Lower leg skin (tissue), 4 donors: ENCODE data around the gene VAV2. TPM values are rescaled to one million over a fixed set of nuclear protein-coding genes. Genes with fewer than 3 reads are reported as not detected.

ENCODE experiments used
- DNase-seq, 2 donors: peaks; one replicate each; pipeline ENCODE4 v3.0.0-alpha.2; 2019; ENCODE audit warnings: low spot score in 2 of 2
- H3K4me3 ChIP-seq: fragments of 200-600 bp; sonication (generic); 2 replicates; pipeline ENCODE4 v1.5.1; 2017; ENCODE audit warnings: mild to moderate bottlenecking, low read depth; ENCODE audit not compliant: poor library complexity, severe bottlenecking
- POLR2A ChIP-seq, 2 donors: fragments of 450-650 bp; IDR thresholded peaks; one replicate each; pipeline ENCODE4 v1.6.1; 2016 to 2017; ENCODE audit warnings: antibody characterized with exemption in 2 of 2, mild to moderate bottlenecking in 1 of 2, moderate library complexity in 1 of 2
- whole genome bisulfite sequencing, 2 donors: methylation state at CpG; one replicate each; pipeline ENCODE4 v1.1.5; 2018; 5-methylcytosine and 5-hydroxymethylcytosine counted together
- intact Hi-C: fragments of 100-400 bp; cut with DNase I; formaldehyde crosslinking; loops from one replicate; pipeline ENCODE4 v1.15.0; 2023; ENCODE audit warnings: low total_unique reads
- total RNA-seq, 4 donors: library from RNA; depleted of rRNA; stranded (reverse); fragments of >200 nt; gene quantifications; one replicate each; pipeline ENCODE4 v1.1.0, GENCODE V29; 2016
- TF ChIP-seq, protein P1 (sequence below), 3 donors: fragments of 450-650 bp; IDR thresholded peaks; one replicate each; pipeline ENCODE4 v1.5.1; 2016; ENCODE audit warnings: antibody characterized with exemption in 3 of 3, mild to moderate bottlenecking in 3 of 3, moderate library complexity in 2 of 3

Gene VAV2
- total RNA-seq, 4 donors from 2014 or later, result 6.8 to 9.1 (median 7.5) TPM

DNA sequence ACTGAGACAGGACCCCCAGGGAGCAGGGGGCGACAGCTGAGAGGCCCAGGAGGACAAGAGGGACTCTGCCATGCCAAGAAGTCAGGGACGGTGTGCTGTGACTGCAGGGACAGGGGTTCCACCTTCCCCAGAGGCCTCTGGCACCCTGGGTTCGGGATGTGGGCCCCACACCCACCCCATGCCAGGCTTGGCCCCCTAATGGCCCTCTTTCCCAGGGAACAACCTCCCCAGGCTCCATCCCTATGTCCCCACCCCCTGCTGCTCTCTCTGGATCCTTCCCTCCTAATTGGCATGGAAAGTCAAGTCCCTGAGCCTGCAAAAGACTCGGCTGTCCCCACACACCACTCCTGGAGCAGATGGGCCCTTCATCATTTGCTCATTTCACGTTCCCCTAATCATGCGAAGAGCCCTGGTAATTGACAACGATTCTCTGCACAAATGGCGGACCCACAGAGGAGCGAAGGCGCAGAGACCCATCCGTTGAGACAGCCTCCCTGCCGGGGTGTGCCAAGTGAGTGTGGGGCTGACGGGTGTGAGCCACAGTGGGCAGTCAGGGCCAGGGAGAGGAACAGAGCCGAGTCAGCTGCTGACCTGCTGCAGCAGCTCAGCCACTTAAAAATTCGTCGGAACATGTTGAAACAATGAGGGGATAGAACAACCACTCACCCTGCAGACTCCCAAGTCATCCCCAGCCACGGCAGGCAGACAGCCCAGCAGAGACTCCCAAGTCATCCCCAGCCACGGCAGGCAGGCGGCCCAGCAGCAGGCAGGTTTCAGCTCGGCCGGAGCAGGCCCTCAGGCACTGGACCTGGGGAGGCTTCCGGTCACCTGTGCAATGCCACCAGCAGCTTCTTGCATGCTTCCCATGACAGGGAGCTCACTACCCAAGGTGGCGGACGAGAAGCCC, 109.0 kb downstream of the VAV2 start:
- DNase-seq, result no peak
- 70 to 77% methylated on average over 18 to 21 of the region's 24 CpGs for WGBS, 2 donors
- no peak overlapping the region for H3K4me3 ChIP-seq
- intact Hi-C loops, result no loop called here
- TF ChIP-seq, protein P1, sequence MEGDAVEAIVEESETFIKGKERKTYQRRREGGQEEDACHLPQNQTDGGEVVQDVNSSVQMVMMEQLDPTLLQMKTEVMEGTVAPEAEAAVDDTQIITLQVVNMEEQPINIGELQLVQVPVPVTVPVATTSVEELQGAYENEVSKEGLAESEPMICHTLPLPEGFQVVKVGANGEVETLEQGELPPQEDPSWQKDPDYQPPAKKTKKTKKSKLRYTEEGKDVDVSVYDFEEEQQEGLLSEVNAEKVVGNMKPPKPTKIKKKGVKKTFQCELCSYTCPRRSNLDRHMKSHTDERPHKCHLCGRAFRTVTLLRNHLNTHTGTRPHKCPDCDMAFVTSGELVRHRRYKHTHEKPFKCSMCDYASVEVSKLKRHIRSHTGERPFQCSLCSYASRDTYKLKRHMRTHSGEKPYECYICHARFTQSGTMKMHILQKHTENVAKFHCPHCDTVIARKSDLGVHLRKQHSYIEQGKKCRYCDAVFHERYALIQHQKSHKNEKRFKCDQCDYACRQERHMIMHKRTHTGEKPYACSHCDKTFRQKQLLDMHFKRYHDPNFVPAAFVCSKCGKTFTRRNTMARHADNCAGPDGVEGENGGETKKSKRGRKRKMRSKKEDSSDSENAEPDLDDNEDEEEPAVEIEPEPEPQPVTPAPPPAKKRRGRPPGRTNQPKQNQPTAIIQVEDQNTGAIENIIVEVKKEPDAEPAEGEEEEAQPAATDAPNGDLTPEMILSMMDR (IDR thresholded peaks at IDR 0.05), result no peak
- no peak for TF ChIP-seq POLR2A (IDR thresholded peaks at IDR 0.05)

- TF ChIP-seq, protein P1 (IDR thresholded peaks at IDR 0.05), result no peak
- TF ChIP-seq POLR2A (IDR thresholded peaks at IDR 0.05), result no peak
- DNase-seq, result no peak
- intact Hi-C loops, result no loop called here
- no peak overlapping the region for H3K4me3 ChIP-seq
- WGBS, 2 donors, result 46 to 53% methylated on average over 14 to 24 of the region's 24 CpGs
Observed at GRCh38 chr9:133881671-133882381, 110.3 kb downstream of the VAV2 start.

DNA sequence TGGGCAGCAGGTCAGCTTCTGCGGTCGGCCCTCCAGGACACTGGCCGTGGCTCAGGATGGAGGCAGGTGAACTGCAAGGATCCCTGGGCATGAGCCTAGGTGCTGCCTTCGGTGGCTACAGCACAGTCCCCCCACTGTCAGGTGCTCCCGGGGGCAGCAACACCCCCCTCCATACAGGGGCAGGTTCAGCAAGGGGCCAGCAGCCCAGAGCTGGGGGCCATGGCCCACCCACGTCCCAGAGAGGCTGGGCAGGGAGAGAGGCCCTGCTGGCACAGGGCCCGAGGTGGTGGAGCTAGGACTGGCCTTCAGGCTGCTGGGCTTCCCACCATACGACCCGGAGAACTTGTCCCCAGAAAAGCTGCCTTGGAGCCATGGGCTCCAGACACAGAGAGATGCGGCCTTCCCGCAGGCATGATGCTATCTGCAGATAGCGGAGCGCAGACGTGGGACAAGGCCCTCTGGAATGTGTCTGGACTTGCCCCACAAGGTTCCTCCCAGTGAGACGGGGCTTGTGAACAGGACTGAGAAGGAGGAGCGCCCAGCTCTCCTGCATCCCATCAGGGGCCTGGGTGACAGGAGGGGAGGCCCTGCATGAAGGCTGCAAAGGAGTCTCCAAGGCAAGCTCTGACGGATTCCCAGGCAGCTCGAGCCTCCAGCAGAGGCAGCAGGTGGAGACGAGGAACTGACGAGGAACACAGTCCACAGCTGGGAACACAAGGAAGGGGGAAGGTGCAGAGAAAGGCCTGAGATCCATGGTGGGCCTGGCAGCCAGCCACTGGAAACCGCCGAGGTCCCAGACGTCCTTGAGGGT, 111.1 kb downstream of the VAV2 start:
- WGBS, 2 donors, result 65 to 67% methylated on average over 18 to 23 of the region's 23 CpGs
- DNase-seq, result no peak
- TF ChIP-seq, protein P1 (IDR thresholded peaks at IDR 0.05), result no peak
- no peak for TF ChIP-seq POLR2A (IDR thresholded peaks at IDR 0.05)
- H3K4me3 ChIP-seq, result no peak overlapping the region
- intact Hi-C loops, result no loop called here

- TF ChIP-seq, protein P1 (IDR thresholded peaks at IDR 0.05), result no peak
- TF ChIP-seq POLR2A (IDR thresholded peaks at IDR 0.05), result no peak
- intact Hi-C loops, result no loop called here
- 77 to 86% methylated on average over 7 of the region's 7 CpGs for WGBS, 2 donors
- DNase-seq, result no peak
- H3K4me3 ChIP-seq, result no peak overlapping the region
Observed at GRCh38 chr9:133880136-133880535, 112.0 kb downstream of the VAV2 start.

- TF ChIP-seq, protein P1 (IDR thresholded peaks at IDR 0.05), result no peak
- no peak for TF ChIP-seq POLR2A (IDR thresholded peaks at IDR 0.05)
- H3K4me3 ChIP-seq, result no peak overlapping the region
- DNase-seq, result no peak
- intact Hi-C loops, result no loop called here
- 81 to 91% methylated on average over 11 of the region's 11 CpGs for WGBS, 2 donors
Observed at GRCh38 chr9:133879615-133880014, 112.5 kb downstream of the VAV2 start.
